ENCODE data around the gene RNASEH2C. TPM values are rescaled to one million over a fixed set of nuclear protein-coding genes. Genes with fewer than 3 reads are reported as not detected.
A peak's percentile ranks its signal among the peaks of the same experiment; 100 is the strongest.

Gene RNASEH2C
- total RNA-seq, 2 donors from 2014 or later = 41.6 to 47.9 TPM

DNA sequence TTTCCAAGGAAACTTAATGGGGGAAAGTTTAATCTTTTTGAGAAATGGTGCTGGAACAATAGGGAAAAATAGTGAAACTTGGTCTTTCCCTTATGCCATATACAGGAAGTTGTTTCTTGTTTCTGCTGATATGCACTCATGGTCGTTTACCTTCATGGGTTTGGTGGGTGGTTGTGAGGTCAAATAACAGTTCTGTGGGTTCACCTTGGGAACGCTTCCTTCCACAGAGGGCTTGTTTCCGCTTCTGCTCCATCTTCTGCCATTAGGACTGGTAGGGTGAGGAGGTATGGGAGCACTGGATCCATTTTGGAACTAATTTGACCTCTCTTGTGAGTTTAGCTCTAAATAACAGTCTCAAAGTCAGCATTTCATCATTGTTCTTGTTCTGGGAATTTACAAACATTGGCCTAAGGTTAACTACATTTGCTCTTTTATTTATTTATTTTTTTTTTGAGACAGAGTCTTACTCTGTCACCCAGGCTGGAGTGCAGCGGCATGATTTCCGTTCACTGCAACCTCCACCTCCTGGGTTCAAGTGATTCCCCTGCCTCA is 40.3 kb downstream of the RNASEH2C start:
- H3K9ac ChIP-seq (ENCODE audit: extremely low read depth, low read length, poor library complexity, severe bottlenecking) = no peak overlapping the region
- TF ChIP-seq, protein P1, sequence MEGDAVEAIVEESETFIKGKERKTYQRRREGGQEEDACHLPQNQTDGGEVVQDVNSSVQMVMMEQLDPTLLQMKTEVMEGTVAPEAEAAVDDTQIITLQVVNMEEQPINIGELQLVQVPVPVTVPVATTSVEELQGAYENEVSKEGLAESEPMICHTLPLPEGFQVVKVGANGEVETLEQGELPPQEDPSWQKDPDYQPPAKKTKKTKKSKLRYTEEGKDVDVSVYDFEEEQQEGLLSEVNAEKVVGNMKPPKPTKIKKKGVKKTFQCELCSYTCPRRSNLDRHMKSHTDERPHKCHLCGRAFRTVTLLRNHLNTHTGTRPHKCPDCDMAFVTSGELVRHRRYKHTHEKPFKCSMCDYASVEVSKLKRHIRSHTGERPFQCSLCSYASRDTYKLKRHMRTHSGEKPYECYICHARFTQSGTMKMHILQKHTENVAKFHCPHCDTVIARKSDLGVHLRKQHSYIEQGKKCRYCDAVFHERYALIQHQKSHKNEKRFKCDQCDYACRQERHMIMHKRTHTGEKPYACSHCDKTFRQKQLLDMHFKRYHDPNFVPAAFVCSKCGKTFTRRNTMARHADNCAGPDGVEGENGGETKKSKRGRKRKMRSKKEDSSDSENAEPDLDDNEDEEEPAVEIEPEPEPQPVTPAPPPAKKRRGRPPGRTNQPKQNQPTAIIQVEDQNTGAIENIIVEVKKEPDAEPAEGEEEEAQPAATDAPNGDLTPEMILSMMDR (conservative IDR thresholded peaks at IDR 0.05) = no peak

DNA sequence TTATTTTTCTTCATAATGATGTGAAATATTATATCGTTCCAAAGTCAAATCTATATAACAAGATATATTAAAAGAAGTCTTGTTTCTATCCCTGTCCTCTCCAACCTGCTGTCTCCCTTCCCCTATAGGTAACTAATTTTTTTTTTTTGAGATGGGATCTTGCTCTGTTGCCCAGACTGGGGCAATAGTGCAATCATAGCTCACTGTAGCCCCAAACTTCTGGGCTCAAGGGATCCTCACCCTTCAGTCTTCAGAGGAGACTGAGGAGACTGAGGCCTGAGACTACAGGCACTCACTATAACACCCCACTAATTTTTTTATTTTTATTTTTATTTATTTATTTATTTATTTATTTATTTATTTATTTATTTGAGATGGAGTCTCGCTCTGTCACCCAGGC is 47.6 kb downstream of the RNASEH2C start:
- WGBS, 2 experiments (ENCODE audit: insufficient coverage in 1 of 2, insufficient read length in 1 of 2) = no CpG with 5 or more reads among the region's 2 CpGs
- no peaks in the 10 kb centered on the region for H3K36me3 ChIP-seq (ENCODE audit: control insufficient read depth, insufficient read depth, low read length)
- no peaks in the 10 kb centered on the region for H3K9me3 Mint-ChIP-seq
- no peak overlapping the region for H3K27ac ChIP-seq (ENCODE audit: low read depth, low read length)
- no peak overlapping the region for H3K9ac ChIP-seq (ENCODE audit: extremely low read depth, low read length, poor library complexity, severe bottlenecking)
- no peak overlapping the region for H3K4me3 Mint-ChIP-seq
- no peaks in the 10 kb centered on the region for H3K36me3 Mint-ChIP-seq (ENCODE audit: low read depth)
- H3K9me3 ChIP-seq (ENCODE audit: control insufficient read depth, low read length) = no peaks in the 10 kb centered on the region
- no peaks in the 10 kb centered on the region for H3K4me1 Mint-ChIP-seq
- H3K27ac Mint-ChIP-seq = no peak overlapping the region
- H3K4me3 ChIP-seq (ENCODE audit: low read length) = no peak overlapping the region
- no peak for DNase-seq
- H3K27me3 Mint-ChIP-seq (ENCODE audit: insufficient read depth) = peaks cover 5% of the 10 kb centered on the region
- H3K4me1 ChIP-seq (ENCODE audit: control insufficient read depth, insufficient read depth, low read length) = no peaks in the 10 kb centered on the region
- TF ChIP-seq, protein P1 (conservative IDR thresholded peaks at IDR 0.05) = no peak
- no peaks in the 10 kb centered on the region for H3K27me3 ChIP-seq (ENCODE audit: control insufficient read depth, insufficient read depth, low read length, poor library complexity, severe bottlenecking)

More for the DNA sequence above, 40.3 kb downstream of the RNASEH2C start:
- no peaks in the 10 kb centered on the region for H3K36me3 ChIP-seq (ENCODE audit: control insufficient read depth, insufficient read depth, low read length)
- H3K4me1 ChIP-seq (ENCODE audit: control insufficient read depth, insufficient read depth, low read length) = no peaks in the 10 kb centered on the region
- no peak for DNase-seq
- H3K9me3 ChIP-seq (ENCODE audit: control insufficient read depth, low read length) = no peaks in the 10 kb centered on the region
- H3K4me3 ChIP-seq (ENCODE audit: low read length) = no peak overlapping the region
- H3K4me1 Mint-ChIP-seq = no peaks in the 10 kb centered on the region
- WGBS, 2 experiments (ENCODE audit: insufficient coverage in 1 of 2, insufficient read length in 1 of 2) = 85% methylated on average over 4 to 5 of the region's 5 CpGs
- H3K27ac Mint-ChIP-seq = no peak overlapping the region
- no peaks in the 10 kb centered on the region for H3K9me3 Mint-ChIP-seq
- peaks cover 19% of the 10 kb centered on the region for H3K27me3 Mint-ChIP-seq (ENCODE audit: insufficient read depth)
- no peak overlapping the region for H3K4me3 Mint-ChIP-seq
- H3K27ac ChIP-seq (ENCODE audit: low read depth, low read length) = no peak overlapping the region
- H3K36me3 Mint-ChIP-seq (ENCODE audit: low read depth) = no peaks in the 10 kb centered on the region
- no peaks in the 10 kb centered on the region for H3K27me3 ChIP-seq (ENCODE audit: control insufficient read depth, insufficient read depth, low read length, poor library complexity, severe bottlenecking)

DNA sequence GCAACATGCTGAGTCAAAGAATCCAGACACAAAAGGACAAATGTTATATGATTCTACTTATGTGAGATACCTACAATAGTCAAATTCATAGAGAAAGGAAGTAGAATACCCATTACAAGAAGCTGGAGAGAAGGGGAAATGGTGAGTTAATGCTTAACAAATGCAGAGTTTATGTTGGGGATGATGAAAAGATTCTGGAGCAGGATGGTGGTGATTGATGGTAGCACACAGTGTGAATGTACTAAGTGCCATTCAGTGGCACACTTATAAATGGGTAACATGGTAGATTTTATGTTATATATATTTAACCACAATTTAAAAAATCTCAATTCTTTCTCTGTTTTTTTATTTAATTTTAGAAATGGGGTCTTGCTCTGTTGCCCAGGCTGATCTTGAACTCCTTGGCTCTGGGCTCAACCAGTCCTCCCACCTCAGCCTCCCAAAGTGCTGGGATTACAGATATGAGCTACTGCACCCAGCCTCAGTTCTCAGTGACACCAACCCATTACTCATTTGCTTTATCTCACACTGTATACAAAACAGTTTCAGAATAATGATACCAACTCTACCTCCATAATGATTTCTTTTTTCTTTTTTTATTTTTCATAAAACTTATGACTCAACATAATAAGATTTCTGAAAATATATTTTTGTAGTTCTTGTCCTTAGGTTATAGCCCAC is 48.3 kb downstream of the RNASEH2C start:
- H3K27me3 ChIP-seq (ENCODE audit: control insufficient read depth, insufficient read depth, low read length, poor library complexity, severe bottlenecking) = no peaks in the 10 kb centered on the region
- no peaks in the 10 kb centered on the region for H3K9me3 ChIP-seq (ENCODE audit: control insufficient read depth, low read length)
- H3K27ac Mint-ChIP-seq = no peak overlapping the region
- H3K27me3 Mint-ChIP-seq (ENCODE audit: insufficient read depth) = peaks cover 5% of the 10 kb centered on the region
- no peaks in the 10 kb centered on the region for H3K36me3 ChIP-seq (ENCODE audit: control insufficient read depth, insufficient read depth, low read length)
- H3K4me1 Mint-ChIP-seq = no peaks in the 10 kb centered on the region
- no peak overlapping the region for H3K4me3 Mint-ChIP-seq
- no peak for DNase-seq
- TF ChIP-seq, protein P1 (conservative IDR thresholded peaks at IDR 0.05) = peak; percentile 33
- H3K27ac ChIP-seq (ENCODE audit: low read depth, low read length) = no peak overlapping the region
- no peaks in the 10 kb centered on the region for H3K4me1 ChIP-seq (ENCODE audit: control insufficient read depth, insufficient read depth, low read length)
- no peak overlapping the region for H3K4me3 ChIP-seq (ENCODE audit: low read length)
- no peak overlapping the region for H3K9ac ChIP-seq (ENCODE audit: extremely low read depth, low read length, poor library complexity, severe bottlenecking)
- no peaks in the 10 kb centered on the region for H3K9me3 Mint-ChIP-seq
- no peaks in the 10 kb centered on the region for H3K36me3 Mint-ChIP-seq (ENCODE audit: low read depth)

Other genes with a start within 250 kb of the RNASEH2C start
- gene MALAT1, start 221.8 kb downstream of the RNASEH2C start, total RNA-seq = 1,000 to 10,000 TPM; 5,233 to 6,894 TPM
- 10 to 100 TPM; 62.9 to 67.4 TPM for gene SCYL1, start 195.7 kb downstream of the RNASEH2C start, total RNA-seq
- 10 to 100 TPM; 19.7 to 24.2 TPM for gene LTBP3, start 162.4 kb downstream of the RNASEH2C start, total RNA-seq
- 10 to 100 TPM; 32.8 to 36.5 TPM for gene ZNRD2, start 150.3 kb downstream of the RNASEH2C start, total RNA-seq
- 10 to 100 TPM; 23.3 to 24.9 TPM for gene FAM89B, start 148.3 kb downstream of the RNASEH2C start, total RNA-seq
- 1 to 10 TPM; 6.2 to 9.8 TPM for gene EHBP1L1, start 144.7 kb downstream of the RNASEH2C start, total RNA-seq
- gene KCNK7, start 125.0 kb downstream of the RNASEH2C start, total RNA-seq = 1 to 10 TPM in 1 of 2 donors, not detected in 1; 1.2 TPM
- 10 to 100 TPM; 62.8 to 65.0 TPM for gene MAP3K11, start 106.6 kb downstream of the RNASEH2C start, total RNA-seq
- 10 to 100 TPM; 48.1 to 57.3 TPM for gene PCNX3, start 105.0 kb downstream of the RNASEH2C start, total RNA-seq
- gene SIPA1, start 82.7 kb downstream of the RNASEH2C start, total RNA-seq = 10 to 100 TPM; 39.9 to 46.8 TPM
- gene RELA, start 57.9 kb downstream of the RNASEH2C start, total RNA-seq = 10 to 100 TPM; 40.2 to 41.1 TPM
- gene KAT5, start 8.5 kb downstream of the RNASEH2C start, total RNA-seq = 10 to 100 TPM; 48.5 to 48.8 TPM
- gene AP5B1, start 60.2 kb upstream of the RNASEH2C start, total RNA-seq = 10 to 100 TPM; 17.8 to 29.9 TPM
- 1 to 10 TPM; 3.4 to 5.5 TPM for gene OVOL1, start 66.3 kb upstream of the RNASEH2C start, total RNA-seq
- 1 to 10 TPM; 1.5 to 4.3 TPM for gene SNX32, start 113.2 kb upstream of the RNASEH2C start, total RNA-seq
- 1,000 to 10,000 TPM; 1,218 to 1,284 TPM for gene CFL1, start 137.4 kb upstream of the RNASEH2C start, total RNA-seq
- 10 to 100 TPM; 51.0 to 64.5 TPM for gene MUS81, start 139.6 kb upstream of the RNASEH2C start, total RNA-seq
- 10 to 100 TPM; 84.5 to 99.6 TPM for gene EFEMP2, start 152.0 kb upstream of the RNASEH2C start, total RNA-seq
- gene CTSW, start 159.0 kb upstream of the RNASEH2C start, total RNA-seq = not detected
- 10 to 100 TPM; 81.0 to 92.0 TPM for gene FIBP, start 167.7 kb upstream of the RNASEH2C start, total RNA-seq
- gene CCDC85B, start 169.9 kb upstream of the RNASEH2C start, total RNA-seq = 10 to 100 TPM; 18.2 to 23.9 TPM
- gene FOSL1, start 179.6 kb upstream of the RNASEH2C start, total RNA-seq = 1 to 10 TPM in 1 of 2 donors, not detected in 1; 1.8 TPM
- 10 to 100 TPM; 26.0 to 29.1 TPM for gene C11orf68, start 198.3 kb upstream of the RNASEH2C start, total RNA-seq
- 100 to 1,000 TPM in 1 of 2 donors, 10 to 100 TPM in 1; 83.8 to 103 TPM for gene DRAP1, start 198.6 kb upstream of the RNASEH2C start, total RNA-seq
- gene TSGA10IP, start 224.7 kb upstream of the RNASEH2C start, total RNA-seq = 1 to 10 TPM in 1 of 2 donors, under 1 TPM in 1; 0.97 to 5.6 TPM
- gene SART1, start 240.9 kb upstream of the RNASEH2C start, total RNA-seq = 10 to 100 TPM; 50.6 to 52.0 TPM